OCI-LY1 (cell line): ENCODE results near the gene FRMD4A.

Source experiments
- H2AFZ ChIP-seq: fragments of 200-600 bp; sonication (generic), shearing (Covaris generic); 2 replicates; pipeline ENCODE4 v1.6.0; 2014; ENCODE audit warnings: antibody characterized with exemption, mild to moderate bottlenecking, low read length
- H3F3A ChIP-seq: fragments of 200-600 bp; sonication (generic), shearing (Covaris generic); 2 replicates; pipeline ENCODE4 v1.6.0; 2014; ENCODE audit warnings: mild to moderate bottlenecking, antibody characterized with exemption, low read length, moderate library complexity; ENCODE audit not compliant: insufficient read depth
- H3K27ac ChIP-seq: fragments of 200-600 bp; sonication (generic); 2 replicates; pipeline ENCODE4 v1.5.1; 2014; ENCODE audit warnings: low read length, mixed run types, mild to moderate bottlenecking, low read depth; ENCODE audit not compliant: poor library complexity, severe bottlenecking
- H3K27me3 ChIP-seq: fragments of 200-600 bp; sonication (generic); 2 replicates; pipeline ENCODE4 v1.6.0; 2014; ENCODE audit warnings: antibody characterized with exemption, mild to moderate bottlenecking, low read length, moderate library complexity; ENCODE audit not compliant: insufficient read depth
- H3K36me3 ChIP-seq: fragments of 200-600 bp; sonication (generic); 2 replicates; pipeline ENCODE4 v1.6.1; 2014; ENCODE audit warnings: mild to moderate bottlenecking, antibody characterized with exemption, low read length, moderate library complexity, mixed read lengths; ENCODE audit not compliant: insufficient read depth
- H3K4me1 ChIP-seq: fragments of 200-600 bp; sonication (generic); 2 replicates; pipeline ENCODE4 v1.5.1; 2014; ENCODE audit warnings: mild to moderate bottlenecking, low read length, moderate library complexity; ENCODE audit not compliant: insufficient read depth, severe bottlenecking
- H3K4me2 ChIP-seq: fragments of 200-600 bp; sonication (generic), shearing (Covaris generic); 2 replicates; pipeline ENCODE4 v1.6.1; 2014; ENCODE audit warnings: low read length
- H3K4me3 ChIP-seq: fragments of 200-600 bp; sonication (generic); 2 replicates; pipeline ENCODE4 v1.5.1; 2014; ENCODE audit warnings: low read length, low read depth, mild to moderate bottlenecking, mixed read lengths; ENCODE audit not compliant: poor library complexity, severe bottlenecking
- H3K79me2 ChIP-seq: fragments of 200-600 bp; shearing (Covaris generic); 2 replicates; pipeline ENCODE4 v1.6.1; 2016; ENCODE audit warnings: mixed run types, low read length, mixed read lengths; ENCODE audit not compliant: insufficient read depth
- H3K9ac ChIP-seq: fragments of 200-600 bp; sonication (generic), shearing (Covaris generic); 2 replicates; pipeline ENCODE4 v1.6.1; 2014; ENCODE audit warnings: mild to moderate bottlenecking, low read length, mixed read lengths
- H3K9me2 ChIP-seq: fragments of 200-600 bp; sonication (generic), shearing (Covaris generic); 2 replicates; pipeline ENCODE4 v1.6.1; 2014; ENCODE audit warnings: low read depth, mild to moderate bottlenecking, low read length, mixed read lengths
- H3K9me3 ChIP-seq: fragments of 200-600 bp; shearing (Covaris generic); 2 replicates; pipeline ENCODE4 v1.6.1; 2014; ENCODE audit warnings: low read length, mixed read lengths
- H4K20me1 ChIP-seq: fragments of 200-600 bp; sonication (generic), shearing (Covaris generic); 2 replicates; pipeline ENCODE4 v1.6.0; 2016; ENCODE audit warnings: mild to moderate bottlenecking, low read length; ENCODE audit not compliant: insufficient read depth
- CTCF ChIP-seq: fragments of 200-600 bp; sonication (generic), shearing (Covaris generic); IDR thresholded peaks from 2 replicates; pipeline ENCODE4 v1.5.1; 2017; ENCODE audit warnings: mild to moderate bottlenecking, antibody characterized with exemption, low read length, moderate library complexity, mixed read lengths
- EZH2 ChIP-seq: fragments of 200-600 bp; sonication (generic), shearing (Covaris generic); IDR thresholded peaks from 2 replicates; pipeline ENCODE4 v1.8.0; 2017; ENCODE audit warnings: borderline replicate concordance, mixed run types, mild to moderate bottlenecking, antibody characterized with exemption, low read length, moderate library complexity, mixed read lengths

Gene FRMD4A

DNA sequence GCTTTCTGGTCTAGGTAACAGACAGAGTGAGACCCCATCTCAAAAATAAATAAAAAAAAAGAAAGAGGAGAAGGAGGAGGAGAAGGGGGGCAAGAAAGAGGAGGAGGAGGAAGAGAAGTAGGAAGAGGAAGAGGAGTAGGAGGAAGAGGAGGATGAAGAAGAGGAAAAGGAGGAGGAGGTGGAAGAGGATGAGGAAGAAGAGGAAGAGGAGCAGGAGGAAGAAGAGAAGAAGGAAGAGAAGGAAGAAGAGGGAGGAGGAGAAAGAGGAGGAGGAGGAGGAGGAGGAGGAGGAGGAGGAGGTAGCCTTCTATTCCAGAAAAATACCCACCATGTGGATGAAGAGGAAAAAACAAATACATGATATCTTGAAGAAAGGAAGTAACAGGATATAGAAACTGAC, 172.1 kb downstream of the FRMD4A start:
- TF ChIP-seq EZH2 (no peak), CTCF (no peak)
- Histone ChIP-seq H3K4me3 (no peak overlapping the region), H3K9me3 (no peaks in the 10 kb centered on the region), H2AFZ (no peak overlapping the region), H3K79me2 (no peaks in the 10 kb centered on the region), H3F3A (no peaks in the 10 kb centered on the region), H3K4me1 (no peaks in the 10 kb centered on the region), H3K27me3 (no peaks in the 10 kb centered on the region), H4K20me1 (no peaks in the 10 kb centered on the region), H3K9ac (no peak overlapping the region), H3K4me2 (no peak overlapping the region), H3K27ac (no peak overlapping the region), H3K9me2 (no peaks in the 10 kb centered on the region), H3K36me3 (no peaks in the 10 kb centered on the region)

DNA sequence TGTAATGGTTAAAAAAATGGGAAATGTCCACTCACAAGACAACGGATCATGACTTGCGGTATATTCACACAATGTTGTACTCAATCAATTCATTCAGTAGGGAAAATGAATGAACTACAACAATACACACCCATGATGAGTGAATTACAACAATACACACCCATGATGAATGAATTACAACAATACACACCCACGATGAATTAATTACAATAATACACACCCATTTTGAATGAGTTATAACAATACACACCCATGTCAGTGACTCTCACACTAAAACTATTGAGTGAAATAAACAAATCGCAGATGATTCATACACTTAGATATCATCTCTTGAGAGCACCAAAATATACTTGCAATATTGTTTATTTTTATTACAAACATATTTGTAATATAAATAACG, 174.6 kb downstream of the FRMD4A start:
- TF ChIP-seq CTCF: no peak
- TF ChIP-seq EZH2: no peak
- H2AFZ ChIP-seq: no peak overlapping the region
- H3K9me2 ChIP-seq: no peaks in the 10 kb centered on the region
- H3K27ac ChIP-seq: no peak overlapping the region
- no peaks in the 10 kb centered on the region for H3K9me3 ChIP-seq
- no peaks in the 10 kb centered on the region for H3K36me3 ChIP-seq
- H3K9ac ChIP-seq: no peak overlapping the region
- no peaks in the 10 kb centered on the region for H3K79me2 ChIP-seq
- H3K27me3 ChIP-seq: no peaks in the 10 kb centered on the region
- H3K4me3 ChIP-seq: no peak overlapping the region
- H3F3A ChIP-seq: no peaks in the 10 kb centered on the region
- H4K20me1 ChIP-seq: no peaks in the 10 kb centered on the region
- H3K4me1 ChIP-seq: no peaks in the 10 kb centered on the region
- no peak overlapping the region for H3K4me2 ChIP-seq

DNA sequence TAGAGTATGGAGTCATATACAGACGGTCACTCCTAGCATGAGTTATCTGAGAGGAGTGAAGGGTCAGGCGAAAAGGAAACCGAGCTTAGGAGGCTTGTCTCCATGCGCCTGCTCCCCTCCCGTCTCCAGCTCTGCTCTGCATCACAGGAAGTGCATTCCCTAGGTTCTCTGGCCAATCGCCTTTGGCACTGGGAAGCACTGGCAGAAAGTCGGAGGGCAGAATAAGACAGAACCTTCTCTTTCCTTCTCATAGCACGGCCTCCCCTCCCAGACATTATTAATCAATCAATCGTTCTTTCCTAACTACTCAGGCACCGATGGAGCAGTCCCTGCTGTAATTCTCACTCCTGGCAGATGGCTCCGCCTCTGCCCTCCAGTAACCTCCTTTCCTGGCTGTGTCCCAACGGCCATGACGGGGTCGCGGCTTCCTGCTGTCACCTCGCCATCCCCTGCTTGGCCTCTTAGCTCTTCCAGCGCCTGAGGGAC, 177.1 kb downstream of the FRMD4A start:
- H3K4me3 ChIP-seq: no peak overlapping the region
- H2AFZ ChIP-seq: no peak overlapping the region
- no peak overlapping the region for H3K27ac ChIP-seq
- H3K9me3 ChIP-seq: no peaks in the 10 kb centered on the region
- no peaks in the 10 kb centered on the region; the same call in 1 of the 2 replicates for H3K27me3 ChIP-seq
- H3K9ac ChIP-seq: no peak overlapping the region
- no peaks in the 10 kb centered on the region for H3F3A ChIP-seq
- H3K4me2 ChIP-seq: no peak overlapping the region
- H3K79me2 ChIP-seq: no peaks in the 10 kb centered on the region
- H4K20me1 ChIP-seq: no peaks in the 10 kb centered on the region
- TF ChIP-seq CTCF (no peak), EZH2 (no peak)
- no peaks in the 10 kb centered on the region for H3K9me2 ChIP-seq
- H3K36me3 ChIP-seq: no peaks in the 10 kb centered on the region
- H3K4me1 ChIP-seq: no peaks in the 10 kb centered on the region
